Activated CD4-positive, CD25-positive, alpha-beta regulatory T cell (primary cell): Measurements from ENCODE around the gene HSF2BP.
"Not testable (repeated sequence)": the region's sequence is repeated elsewhere in the genome, so short reads cannot be mapped to it uniquely, and the experiment has no call there.

Experiments used
- DNase-seq, 4 experiments: peaks; one replicate each; lab custom pipeline; 2025; lab: John Stamatoyannopoulos, UW

HSF2BP gene

GRCh38 chr21:43687566-43688399 is 28.5 kb upstream of the HSF2BP start:
- DNase-seq, result no peak

- DNase-seq, result no peak
These were observed 27.7 kb upstream of the HSF2BP start for GRCh38 chr21:43686811-43687565.

- no peak for DNase-seq
These were observed 25.1 kb upstream of the HSF2BP start for GRCh38 chr21:43684424-43684823.

- no peak for DNase-seq
These were observed 22.4 kb upstream of the HSF2BP start for GRCh38 chr21:43681650-43682049.

- DNase-seq, result not testable (repeated sequence)
These were observed 21.1 kb upstream of the HSF2BP start for GRCh38 chr21:43680421-43680820.

- DNase-seq, result no peak
These were observed 20.7 kb upstream of the HSF2BP start for GRCh38 chr21:43679951-43680350.

- DNase-seq, result no peak
These were observed 17.1 kb upstream of the HSF2BP start for GRCh38 chr21:43676391-43676790.

GRCh38 chr21:43675871-43676270 is 16.6 kb upstream of the HSF2BP start:
- no peak for DNase-seq

GRCh38 chr21:43669828-43670605 is 10.7 kb upstream of the HSF2BP start:
- DNase-seq, result no peak

GRCh38 chr21:43667191-43667904 is 8.1 kb upstream of the HSF2BP start:
- DNase-seq, result no peak

- DNase-seq, result no peak
These were observed 6.6 kb upstream of the HSF2BP start for GRCh38 chr21:43665879-43666278.

- no peak for DNase-seq
These were observed 5.1 kb upstream of the HSF2BP start for GRCh38 chr21:43664358-43664757.

- DNase-seq, result no peak
These were observed 3.7 kb upstream of the HSF2BP start for GRCh38 chr21:43663033-43663432.

GRCh38 chr21:43662286-43662685 is 3.0 kb upstream of the HSF2BP start:
- no peak for DNase-seq

- peak in 1 of 4 experiments; percentile 7 for DNase-seq
These were observed 536 bp downstream of the HSF2BP start for GRCh38 chr21:43658769-43659135.

- DNase-seq, result no peak
These were observed 1.1 kb downstream of the HSF2BP start for GRCh38 chr21:43658088-43658741.

- DNase-seq, result no peak
These were observed 1.8 kb downstream of the HSF2BP start for GRCh38 chr21:43657355-43658087.

- DNase-seq, result no peak
These were observed 4.3 kb downstream of the HSF2BP start for GRCh38 chr21:43654806-43655489.

- DNase-seq, result no peak
These were observed 5.7 kb downstream of the HSF2BP start for GRCh38 chr21:43653626-43654025.

- no peak for DNase-seq
These were observed 6.7 kb downstream of the HSF2BP start for GRCh38 chr21:43652616-43653015.
